Sigmoid colon (tissue), 7 donors: Measurements from ENCODE around the gene NPFFR1. TPM values are rescaled to one million over a fixed set of nuclear protein-coding genes. Genes with fewer than 3 reads are reported as not detected.
"Not testable (repeated sequence)": the region's sequence is repeated elsewhere in the genome, so short reads cannot be mapped to it uniquely, and the experiment has no call there.

Experiments
- DNase-seq: peaks from one replicate; pipeline ENCODE4 v3.0.0-alpha.2; 2019
- H3K27ac ChIP-seq, 4 donors: fragments of 200-600 bp; sonication (generic); one replicate each; pipeline ENCODE4 v1.5.1; 2016 to 2019; ENCODE audit warnings: mild to moderate bottlenecking in 1 of 4
- H3K27me3 ChIP-seq, 3 donors: fragments of 200-600 bp; sonication (generic); one replicate each; pipeline ENCODE4 v1.5.1; 2019; ENCODE audit warnings: mild to moderate bottlenecking in 1 of 3
- H3K36me3 ChIP-seq, 4 donors: fragments of 200-600 bp; sonication (generic); one replicate each; pipeline ENCODE4 v1.5.1; 2016 to 2019
- H3K4me1 ChIP-seq, 4 donors: fragments of 200-600 bp; sonication (generic); one replicate each; pipeline ENCODE4 v1.5.1; 2017 to 2019
- H3K4me3 ChIP-seq, 4 donors: fragments of 200-600 bp; sonication (generic); one replicate each; pipeline ENCODE4 v1.5.1; 2017 to 2019; ENCODE audit warnings: mild to moderate bottlenecking in 2 of 4, moderate library complexity in 1 of 4
- H3K9me3 ChIP-seq, 4 donors: fragments of 200-600 bp in 3 of 4; sonication (generic) in 3 of 4; one replicate each; pipeline versions ENCODE4 v1.5.1 to v1.6.1; 2013 to 2019
- EP300 ChIP-seq, 4 donors: sonication (generic); formaldehyde crosslinking; IDR thresholded peaks; one replicate each; pipeline ENCODE4 v1.6.1; 2017; ENCODE audit warnings: antibody characterized with exemption in 4 of 4
- POLR2A ChIP-seq, 2 donors: fragments of 450-650 bp; IDR thresholded peaks; one replicate each; pipeline ENCODE4 v1.6.1; 2016; ENCODE audit warnings: antibody characterized with exemption in 2 of 2, mild to moderate bottlenecking in 2 of 2, moderate library complexity in 2 of 2
- POLR2AphosphoS5 ChIP-seq, 4 donors: sonication (generic); formaldehyde crosslinking; IDR thresholded peaks; one replicate each; pipeline ENCODE4 v1.6.1; 2017; ENCODE audit warnings: antibody characterized with exemption in 4 of 4
- WGBS, 2 donors: extraction: QIAGEN DNeasy Blood & Tissue Kit; methylation state at CpG; one replicate each; pipeline ENCODE4 v1.1.7; 2013; 5-methylcytosine and 5-hydroxymethylcytosine counted together
- intact Hi-C: fragments of 100-400 bp; cut with DNase I; formaldehyde crosslinking; loops from one replicate; pipeline ENCODE4 v1.15.1; 2023
- polyA plus RNA-seq, 3 donors: library from polyadenylated mRNA; stranded (reverse); fragments of 200-250 nt; gene quantifications; one replicate each; pipeline ENCODE4 v1.2.3, GENCODE V29; 2013
- total RNA-seq, 4 donors: library from RNA; depleted of rRNA; stranded (reverse); fragments of >200 nt; gene quantifications; one replicate each; pipeline ENCODE4 v1.1.0, GENCODE V29; 2016
- TF ChIP-seq, protein P1 (sequence below), 4 experiments: fragments of 450-650 bp in 3 of 4; fragments of 200-600 bp in 1 of 4; IDR thresholded peaks; one replicate each; pipeline ENCODE4 v1.5.1; 2016 to 2019; ENCODE audit warnings: antibody characterized with exemption in 4 of 4, mild to moderate bottlenecking in 3 of 4, moderate library complexity in 2 of 4
- donor health status: healthy with polysubstance abuse.
- donor health status: Bipolar disorder and iron deficiency.
- donor health status: healthy.

Gene NPFFR1
- total and polyA plus RNA-seq, 7 donors, result under 0.01 to 0.44 (median under 0.01) TPM; not detected in 4

DNA sequence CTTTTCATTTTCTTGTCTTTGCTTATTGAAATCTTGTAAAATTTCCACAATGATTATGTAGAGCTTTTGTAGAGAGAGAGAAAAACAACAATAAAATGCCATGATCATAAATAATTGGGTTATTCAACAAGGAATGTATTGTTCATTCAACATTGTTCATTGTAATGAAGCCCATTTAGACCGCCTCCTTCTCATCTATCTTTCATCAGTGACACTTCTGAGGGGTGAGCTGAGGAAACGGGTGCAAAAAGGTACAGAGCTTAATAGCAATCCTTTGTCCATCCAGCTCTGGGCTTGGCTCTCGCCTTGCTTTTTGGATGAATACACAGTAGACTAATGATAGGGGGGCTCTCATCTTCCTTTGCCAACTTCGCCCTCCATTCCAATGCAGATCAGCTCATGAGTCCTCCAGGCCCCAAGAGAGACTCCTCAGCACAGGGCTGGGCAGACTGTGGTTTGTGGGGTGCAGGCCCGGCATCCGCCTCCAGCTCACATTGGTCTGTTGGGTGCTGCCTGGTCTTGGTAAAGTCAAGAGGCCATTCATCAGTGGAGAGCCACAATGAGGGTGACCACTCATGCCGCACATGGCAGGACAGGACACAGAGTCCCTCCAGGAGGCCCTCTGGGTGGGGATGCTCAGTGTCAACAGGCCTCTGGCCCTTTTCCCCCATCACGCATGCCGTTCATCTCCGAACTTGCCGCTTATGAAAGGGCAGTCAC, 32.7 kb downstream of the NPFFR1 start:
- Histone ChIP-seq H3K4me3 (no peak overlapping the region), H3K9me3 (no peaks in the 10 kb centered on the region), H3K36me3 (no peaks in the 10 kb centered on the region), H3K27ac (no peak overlapping the region), H3K4me1 (peaks cover 0 to 10% (median 8%) of the 10 kb centered on the region in 4 donors), H3K27me3 (peaks cover 10 to 31% (median 15%) of the 10 kb centered on the region in 3 donors)
- 97% methylated on average over 11 of the region's 11 CpGs for WGBS, 2 donors
- TF ChIP-seq POLR2A (IDR thresholded peaks at IDR 0.05), result no peak
- TF ChIP-seq, protein P1, sequence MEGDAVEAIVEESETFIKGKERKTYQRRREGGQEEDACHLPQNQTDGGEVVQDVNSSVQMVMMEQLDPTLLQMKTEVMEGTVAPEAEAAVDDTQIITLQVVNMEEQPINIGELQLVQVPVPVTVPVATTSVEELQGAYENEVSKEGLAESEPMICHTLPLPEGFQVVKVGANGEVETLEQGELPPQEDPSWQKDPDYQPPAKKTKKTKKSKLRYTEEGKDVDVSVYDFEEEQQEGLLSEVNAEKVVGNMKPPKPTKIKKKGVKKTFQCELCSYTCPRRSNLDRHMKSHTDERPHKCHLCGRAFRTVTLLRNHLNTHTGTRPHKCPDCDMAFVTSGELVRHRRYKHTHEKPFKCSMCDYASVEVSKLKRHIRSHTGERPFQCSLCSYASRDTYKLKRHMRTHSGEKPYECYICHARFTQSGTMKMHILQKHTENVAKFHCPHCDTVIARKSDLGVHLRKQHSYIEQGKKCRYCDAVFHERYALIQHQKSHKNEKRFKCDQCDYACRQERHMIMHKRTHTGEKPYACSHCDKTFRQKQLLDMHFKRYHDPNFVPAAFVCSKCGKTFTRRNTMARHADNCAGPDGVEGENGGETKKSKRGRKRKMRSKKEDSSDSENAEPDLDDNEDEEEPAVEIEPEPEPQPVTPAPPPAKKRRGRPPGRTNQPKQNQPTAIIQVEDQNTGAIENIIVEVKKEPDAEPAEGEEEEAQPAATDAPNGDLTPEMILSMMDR (IDR thresholded peaks at IDR 0.05), result no peak
- TF ChIP-seq POLR2AphosphoS5 (IDR thresholded peaks at IDR 0.05), result no peak
- no peak for TF ChIP-seq EP300 (IDR thresholded peaks at IDR 0.05)
- intact Hi-C loops, result no loop called here
- no peak for DNase-seq

GRCh38 chr10:70247360-70247759, 36.4 kb downstream of the NPFFR1 start:
- Histone ChIP-seq H3K36me3 (no peaks in the 10 kb centered on the region), H3K27ac (no peak overlapping the region), H3K27me3 (no peaks in the 10 kb centered on the region), H3K4me3 (no peak overlapping the region), H3K4me1 (no peaks in the 10 kb centered on the region), H3K9me3 (no peaks in the 10 kb centered on the region)
- intact Hi-C loops, result no loop called here
- no peak for TF ChIP-seq EP300 (IDR thresholded peaks at IDR 0.05)
- no peak for TF ChIP-seq POLR2AphosphoS5 (IDR thresholded peaks at IDR 0.05)
- no peak for TF ChIP-seq POLR2A (IDR thresholded peaks at IDR 0.05)
- TF ChIP-seq, protein P1 (IDR thresholded peaks at IDR 0.05), result no peak
- no peak for DNase-seq
- WGBS, 2 donors, result 73 to 79% methylated on average over 6 of the region's 6 CpGs

DNA sequence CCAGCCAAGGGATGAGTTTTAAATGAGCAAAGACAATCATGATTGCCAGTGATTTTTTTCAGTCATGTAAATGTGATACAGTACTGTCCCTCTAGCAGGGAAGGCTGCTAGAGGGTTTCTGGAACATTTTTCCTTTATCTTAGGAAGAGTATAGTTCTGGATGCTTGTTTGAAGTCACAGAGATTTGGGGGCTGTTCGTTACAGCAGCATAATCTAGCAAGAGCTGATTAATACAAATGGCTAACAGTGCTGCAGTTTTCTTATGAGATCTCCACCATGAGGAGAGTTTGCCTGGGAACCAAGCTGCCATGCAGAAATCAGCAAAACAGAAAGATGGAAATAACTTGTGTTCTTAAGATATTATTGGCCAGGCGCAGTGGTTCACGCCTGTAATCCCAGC, 42.7 kb downstream of the NPFFR1 start:
- intact Hi-C loops, result no loop called here
- H3K27ac ChIP-seq, result no peak overlapping the region
- no peak overlapping the region for H3K4me3 ChIP-seq
- H3K36me3 ChIP-seq, result no peaks in the 10 kb centered on the region
- TF ChIP-seq, protein P1 (IDR thresholded peaks at IDR 0.05), result no peak
- TF ChIP-seq EP300 (IDR thresholded peaks at IDR 0.05), result no peak
- TF ChIP-seq POLR2AphosphoS5 (IDR thresholded peaks at IDR 0.05), result no peak
- no peak for TF ChIP-seq POLR2A (IDR thresholded peaks at IDR 0.05)
- H3K27me3 ChIP-seq, result no peaks in the 10 kb centered on the region
- H3K9me3 ChIP-seq, result no peaks in the 10 kb centered on the region
- WGBS, 2 donors, result 93 to 96% methylated on average over 3 of the region's 3 CpGs
- no peaks in the 10 kb centered on the region for H3K4me1 ChIP-seq
- no peak for DNase-seq

GRCh38 chr10:70239986-70240385, 43.8 kb downstream of the NPFFR1 start:
- H3K4me3 ChIP-seq, DNase-seq, H3K4me1 ChIP-seq, H3K36me3 ChIP-seq, H3K27ac ChIP-seq, intact Hi-C loops, H3K9me3 ChIP-seq, H3K27me3 ChIP-seq: not testable (repeated sequence)
- whole genome bisulfite sequencing, 2 donors, result 89 to 90% methylated on average over 21 of the region's 21 CpGs

DNA sequence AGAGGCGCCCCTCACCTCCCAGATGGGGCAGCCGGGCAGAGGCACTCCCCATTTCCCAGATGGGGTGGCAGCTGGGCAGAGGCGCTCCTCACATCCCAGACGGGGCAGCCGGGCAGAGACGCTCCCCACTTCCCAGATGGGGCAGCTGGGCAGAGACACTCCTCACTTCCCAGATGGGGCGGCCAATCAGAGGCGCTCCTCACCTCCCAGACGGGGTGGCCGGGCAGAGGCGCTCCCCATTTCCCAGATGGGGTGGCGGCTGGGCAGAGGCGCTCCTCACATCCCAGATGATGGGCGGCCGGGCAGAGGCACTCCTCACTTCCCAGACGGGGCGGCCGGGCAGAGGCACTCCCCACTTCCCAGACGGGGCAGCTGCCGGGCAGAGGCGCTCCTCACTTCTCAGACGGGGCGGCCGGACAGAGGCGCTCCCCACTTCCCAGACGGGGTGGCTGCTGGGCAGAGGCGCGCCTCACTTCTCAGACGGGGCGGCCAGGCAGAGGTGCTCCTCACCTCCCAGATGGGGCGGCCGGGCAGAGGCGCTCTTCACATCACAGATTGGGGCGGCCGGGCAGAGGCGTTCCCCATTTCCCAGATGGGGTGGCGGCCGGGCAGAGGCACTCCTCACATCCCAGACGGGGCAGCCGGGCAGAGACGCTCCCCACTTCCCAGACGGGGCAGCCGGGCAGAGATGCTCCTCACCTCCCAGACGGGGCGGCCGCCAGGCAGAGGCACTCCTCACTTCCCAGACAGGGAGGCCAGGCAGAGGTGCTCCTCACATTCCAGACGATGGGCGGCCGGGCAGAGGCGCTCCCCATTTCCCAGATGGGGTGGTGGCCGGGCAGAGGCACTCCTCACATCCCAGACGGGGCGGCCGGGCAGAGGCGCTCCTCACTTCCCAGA, 44.5 kb downstream of the NPFFR1 start:
- H3K27me3 ChIP-seq, H3K9me3 ChIP-seq, intact Hi-C loops, DNase-seq, H3K27ac ChIP-seq, H3K4me3 ChIP-seq, H3K4me1 ChIP-seq, H3K36me3 ChIP-seq: not testable (repeated sequence)
- 94 to 96% methylated on average over 55 of the region's 55 CpGs for WGBS, 2 donors

DNA sequence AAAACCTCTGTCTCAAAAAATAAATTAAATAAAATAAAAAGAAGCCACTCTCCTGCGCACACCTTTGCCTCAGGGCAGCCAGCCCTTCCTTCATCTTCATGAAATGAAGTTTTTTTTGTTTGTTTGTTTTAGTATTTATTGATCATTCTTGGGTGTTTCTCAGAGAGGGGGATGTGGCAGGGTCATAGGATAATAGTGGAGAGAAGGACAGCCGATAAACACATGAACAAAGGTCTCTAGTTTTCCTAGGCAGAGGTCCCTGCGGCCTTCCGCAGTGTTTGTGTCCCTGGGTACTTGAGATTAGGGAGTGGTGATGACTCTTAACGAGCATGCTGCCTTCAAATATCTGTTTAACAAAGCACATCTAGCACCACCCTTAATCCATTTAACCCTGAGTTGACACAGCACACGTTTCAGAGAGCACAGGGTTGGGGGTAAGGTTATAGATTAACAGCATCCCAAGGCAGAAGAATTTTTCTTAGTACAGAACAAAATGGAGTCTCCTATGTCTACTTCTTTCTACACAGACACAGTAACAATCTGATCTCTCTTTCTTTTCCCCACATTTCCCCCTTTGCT, 45.8 kb downstream of the NPFFR1 start:
- H3K36me3 ChIP-seq, H3K4me1 ChIP-seq, H3K9me3 ChIP-seq, H3K4me3 ChIP-seq, intact Hi-C loops, H3K27me3 ChIP-seq, H3K27ac ChIP-seq, DNase-seq: not testable (repeated sequence)
- WGBS, 2 donors, result 69 to 80% methylated on average over 6 of the region's 6 CpGs
